Kidney (tissue), 14 donors: ENCODE measurements around the gene GP1BB. TPM values are rescaled to one million over a fixed set of nuclear protein-coding genes. Genes with fewer than 3 reads are reported as not detected.
A peak's percentile ranks its signal among the peaks of the same experiment; 100 is the strongest.

Experiments used
- DNase-seq, 5 donors: peaks; one replicate each; pipeline ENCODE4 v3.0.0-alpha.2; 2013 to 2020
- FAIRE-seq: peaks from 2 replicates; lab custom pipeline; 2012; peaks lifted over from hg19 to GRCh38; lab: Jason Lieb, UNC
- H3K27ac ChIP-seq, 2 donors: one replicate each; pipeline ENCODE4 v1.7.0; 2013; ENCODE audit warnings: low read depth in 2 of 2, low read length in 2 of 2, inconsistent platforms in 1 of 2
- H3K27me3 ChIP-seq: one replicate; pipeline ENCODE4 v1.7.1; 2013; ENCODE audit warnings: low read length, inconsistent platforms; ENCODE audit not compliant: control insufficient read depth, insufficient read depth
- H3K36me3 ChIP-seq, 3 donors: one replicate each; pipeline versions ENCODE4 v1.7.0 to v1.7.1; 2013; ENCODE audit warnings: low read length in 3 of 3, control low read depth in 1 of 3, inconsistent platforms in 1 of 3; ENCODE audit not compliant: insufficient read depth in 3 of 3, control insufficient read depth in 2 of 3
- H3K4me1 ChIP-seq, 3 donors: one replicate each; pipeline versions ENCODE4 v1.7.0 to v1.7.1; 2013; ENCODE audit warnings: low read length in 3 of 3, inconsistent platforms in 1 of 3, low read depth in 1 of 3; ENCODE audit not compliant: control insufficient read depth in 2 of 3, insufficient read depth in 2 of 3
- H3K4me3 ChIP-seq, 3 donors: one replicate each; pipeline versions ENCODE4 v1.7.0 to v1.8.1; 2013; ENCODE audit warnings: low read length in 3 of 3, control low read depth in 1 of 3, inconsistent platforms in 1 of 3
- H3K9ac ChIP-seq, 3 donors: one replicate each; pipeline versions ENCODE4 v1.7.0 to v1.7.1; 2013; ENCODE audit warnings: low read length in 3 of 3, control low read depth in 1 of 3, inconsistent platforms in 1 of 3
- H3K9me3 ChIP-seq, 3 donors: one replicate each; pipeline versions ENCODE4 v1.7.0 to v1.7.1; 2013; ENCODE audit warnings: low read length in 3 of 3, control low read depth in 1 of 3, inconsistent platforms in 1 of 3; ENCODE audit not compliant: control insufficient read depth in 2 of 3, insufficient read depth in 1 of 3
- intact Hi-C: fragments of 100-400 bp; cut with DNase I; formaldehyde crosslinking; loops from one replicate; pipeline ENCODE4 v1.11.1; 2022
- polyA plus RNA-seq: library from polyadenylated mRNA; stranded (reverse); fragments of 350-450 nt; fragmentation: Illumina TruSeq; extraction: RNeasy Lipid Tissue Mini Kit (QIAGEN cat#74804); gene quantifications from one replicate; pipeline ENCODE4 v1.2.3, GENCODE V29; 2014; ENCODE audit warnings: low read depth, low replicate concordance; ENCODE audit not compliant: insufficient read depth
- total RNA-seq: library from RNA; stranded (reverse); fragmentation: NEBNext Ultra II Directional; extraction: Animal tissue kit (Norgen Biotek cat#: 25700); gene quantifications from one replicate; pipeline ENCODE4 v1.2.1, GENCODE V29; 2021
- TF ChIP-seq, protein P1 (sequence below): IDR thresholded peaks from 3 replicates; pipeline ENCODE4 v1.5.1; 2012; ENCODE audit warnings: mild to moderate bottlenecking, moderate library complexity, borderline replicate concordance; ENCODE audit not compliant: insufficient read depth; ENCODE audit errors: extremely low read depth
- donor health status: control.
- donor health status: control.
- donor health status: control.
- donor health status: control.
- donor health status: control.
- donor health status: DM: yes; HTN: yes; CAD: no.
- donor health status: Normal renal cell carcinoma (clear cell type).

The GP1BB gene
- total and polyA plus RNA-seq, 2 donors from 2014 or later = 1.9 to 4.1 TPM

- no peaks in the 10 kb centered on the region for H3K36me3 ChIP-seq
- H3K9me3 ChIP-seq = no peaks in the 10 kb centered on the region
- no peak overlapping the region for H3K27ac ChIP-seq
- H3K4me1 ChIP-seq = peaks cover 0 to 14% (median 0%) of the 10 kb centered on the region in 3 donors
- DNase-seq (no peak), FAIRE-seq (no peak)
- no peak overlapping the region for H3K9ac ChIP-seq
- peaks cover 12% of the 10 kb centered on the region for H3K27me3 ChIP-seq
- no peak overlapping the region for H3K4me3 ChIP-seq
- intact Hi-C loops = no loop called here
- TF ChIP-seq, protein P1, sequence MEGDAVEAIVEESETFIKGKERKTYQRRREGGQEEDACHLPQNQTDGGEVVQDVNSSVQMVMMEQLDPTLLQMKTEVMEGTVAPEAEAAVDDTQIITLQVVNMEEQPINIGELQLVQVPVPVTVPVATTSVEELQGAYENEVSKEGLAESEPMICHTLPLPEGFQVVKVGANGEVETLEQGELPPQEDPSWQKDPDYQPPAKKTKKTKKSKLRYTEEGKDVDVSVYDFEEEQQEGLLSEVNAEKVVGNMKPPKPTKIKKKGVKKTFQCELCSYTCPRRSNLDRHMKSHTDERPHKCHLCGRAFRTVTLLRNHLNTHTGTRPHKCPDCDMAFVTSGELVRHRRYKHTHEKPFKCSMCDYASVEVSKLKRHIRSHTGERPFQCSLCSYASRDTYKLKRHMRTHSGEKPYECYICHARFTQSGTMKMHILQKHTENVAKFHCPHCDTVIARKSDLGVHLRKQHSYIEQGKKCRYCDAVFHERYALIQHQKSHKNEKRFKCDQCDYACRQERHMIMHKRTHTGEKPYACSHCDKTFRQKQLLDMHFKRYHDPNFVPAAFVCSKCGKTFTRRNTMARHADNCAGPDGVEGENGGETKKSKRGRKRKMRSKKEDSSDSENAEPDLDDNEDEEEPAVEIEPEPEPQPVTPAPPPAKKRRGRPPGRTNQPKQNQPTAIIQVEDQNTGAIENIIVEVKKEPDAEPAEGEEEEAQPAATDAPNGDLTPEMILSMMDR = no peak
Measured at GRCh38 chr22:19720150-19720827, 3.0 kb upstream of the GP1BB start.

- intact Hi-C loops = no loop called here
- DNase-seq (no peak), FAIRE-seq (no peak)
- H3K9me3 ChIP-seq = no peaks in the 10 kb centered on the region
- TF ChIP-seq, protein P1 = no peak
- no peaks in the 10 kb centered on the region for H3K36me3 ChIP-seq
- H3K27ac ChIP-seq = no peak overlapping the region
- H3K4me3 ChIP-seq = no peak overlapping the region
- no peak overlapping the region for H3K9ac ChIP-seq
- H3K27me3 ChIP-seq = peaks cover 12% of the 10 kb centered on the region
- H3K4me1 ChIP-seq = peaks cover 0 to 14% (median 0%) of the 10 kb centered on the region in 3 donors
Measured at GRCh38 chr22:19720999-19721329, 2.4 kb upstream of the GP1BB start.

- H3K9ac ChIP-seq = no peak overlapping the region
- H3K4me3 ChIP-seq = no peak overlapping the region
- FAIRE-seq (no peak), DNase-seq (peak in 1 of 5 donors; percentile 83)
- no peaks in the 10 kb centered on the region for H3K36me3 ChIP-seq
- intact Hi-C loops = no loop called here
- H3K4me1 ChIP-seq = peaks cover 0 to 14% (median 0%) of the 10 kb centered on the region in 3 donors
- TF ChIP-seq, protein P1 = no peak
- H3K27me3 ChIP-seq = peaks cover 12% of the 10 kb centered on the region
- no peak overlapping the region for H3K27ac ChIP-seq
- H3K9me3 ChIP-seq = no peaks in the 10 kb centered on the region
Measured at GRCh38 chr22:19721330-19722177, 1.8 kb upstream of the GP1BB start.
